Ishikawa (cell line): ENCODE data around the gene ZNF440.
A peak's percentile ranks its signal among the peaks of the same experiment; 100 is the strongest.

Experiments used
- CEBPB ChIP-seq: IDR thresholded peaks from 2 replicates; pipeline ENCODE4 v1.6.1; 2012
- CREB1 ChIP-seq: IDR thresholded peaks from 2 replicates; pipeline ENCODE4 v1.6.1; 2012; ENCODE audit warnings: low read depth
- EGR1 ChIP-seq: IDR thresholded peaks from 2 replicates; pipeline ENCODE4 v1.6.1; 2012
- EP300 ChIP-seq: IDR thresholded peaks from 2 replicates; pipeline ENCODE4 v1.6.1; 2012; ENCODE audit warnings: borderline replicate concordance
- FOXM1 ChIP-seq: IDR thresholded peaks from 2 replicates; pipeline ENCODE4 v1.6.1; 2012; ENCODE audit warnings: low read depth, borderline replicate concordance
- MAX ChIP-seq: IDR thresholded peaks from 2 replicates; pipeline ENCODE4 v1.6.1; 2012
- NFIC ChIP-seq: IDR thresholded peaks from 2 replicates; pipeline ENCODE4 v1.6.1; 2012
- RAD21 ChIP-seq: IDR thresholded peaks from 2 replicates; pipeline ENCODE4 v1.6.1; 2012; ENCODE audit warnings: low read depth
- TAF1 ChIP-seq: IDR thresholded peaks from 2 replicates; pipeline ENCODE4 v1.6.1; 2012; ENCODE audit warnings: low read depth, mild to moderate bottlenecking
- TCF12 ChIP-seq: IDR thresholded peaks from 2 replicates; pipeline ENCODE4 v1.6.1; 2012; ENCODE audit warnings: low read depth
- TEAD4 ChIP-seq: IDR thresholded peaks from 2 replicates; pipeline ENCODE4 v1.6.1; 2012
- YY1 ChIP-seq: IDR thresholded peaks from 2 replicates; pipeline ENCODE4 v1.6.1; 2012; ENCODE audit warnings: low read depth
- ZBTB7A ChIP-seq: IDR thresholded peaks from 2 replicates; pipeline ENCODE4 v1.6.1; 2012; ENCODE audit warnings: low read depth
- TF ChIP-seq, protein P1 (sequence below): IDR thresholded peaks from 2 replicates; pipeline ENCODE4 v1.6.1; 2012
- TF ChIP-seq, protein P2 (sequence below): IDR thresholded peaks from 2 replicates; pipeline ENCODE4 v1.6.1; 2012; ENCODE audit warnings: low read depth, mild to moderate bottlenecking

The ZNF440 gene

GRCh38 chr19:11806354-11807098, 7.5 kb upstream of the ZNF440 start:
- TF ChIP-seq TEAD4, result no peak
- no peak for TF ChIP-seq EP300
- TF ChIP-seq RAD21, result no peak
- TF ChIP-seq ZBTB7A, result no peak
- TF ChIP-seq CREB1, result no peak
- no peak for TF ChIP-seq TAF1
- TF ChIP-seq, protein P1, sequence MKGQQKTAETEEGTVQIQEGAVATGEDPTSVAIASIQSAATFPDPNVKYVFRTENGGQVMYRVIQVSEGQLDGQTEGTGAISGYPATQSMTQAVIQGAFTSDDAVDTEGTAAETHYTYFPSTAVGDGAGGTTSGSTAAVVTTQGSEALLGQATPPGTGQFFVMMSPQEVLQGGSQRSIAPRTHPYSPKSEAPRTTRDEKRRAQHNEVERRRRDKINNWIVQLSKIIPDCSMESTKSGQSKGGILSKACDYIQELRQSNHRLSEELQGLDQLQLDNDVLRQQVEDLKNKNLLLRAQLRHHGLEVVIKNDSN, result no peak
- TF ChIP-seq TCF12, result no peak
- TF ChIP-seq EGR1, result no peak
- TF ChIP-seq YY1, result no peak

GRCh38 chr19:11807099-11807380, 7.0 kb upstream of the ZNF440 start:
- TF ChIP-seq CEBPB (no peak), NFIC (no peak), ZBTB7A (no peak), EGR1 (no peak), TAF1 (no peak), YY1 (no peak), TCF12 (no peak), TEAD4 (no peak), FOXM1 (no peak), EP300 (no peak), CREB1 (no peak)
- TF ChIP-seq, protein P2, sequence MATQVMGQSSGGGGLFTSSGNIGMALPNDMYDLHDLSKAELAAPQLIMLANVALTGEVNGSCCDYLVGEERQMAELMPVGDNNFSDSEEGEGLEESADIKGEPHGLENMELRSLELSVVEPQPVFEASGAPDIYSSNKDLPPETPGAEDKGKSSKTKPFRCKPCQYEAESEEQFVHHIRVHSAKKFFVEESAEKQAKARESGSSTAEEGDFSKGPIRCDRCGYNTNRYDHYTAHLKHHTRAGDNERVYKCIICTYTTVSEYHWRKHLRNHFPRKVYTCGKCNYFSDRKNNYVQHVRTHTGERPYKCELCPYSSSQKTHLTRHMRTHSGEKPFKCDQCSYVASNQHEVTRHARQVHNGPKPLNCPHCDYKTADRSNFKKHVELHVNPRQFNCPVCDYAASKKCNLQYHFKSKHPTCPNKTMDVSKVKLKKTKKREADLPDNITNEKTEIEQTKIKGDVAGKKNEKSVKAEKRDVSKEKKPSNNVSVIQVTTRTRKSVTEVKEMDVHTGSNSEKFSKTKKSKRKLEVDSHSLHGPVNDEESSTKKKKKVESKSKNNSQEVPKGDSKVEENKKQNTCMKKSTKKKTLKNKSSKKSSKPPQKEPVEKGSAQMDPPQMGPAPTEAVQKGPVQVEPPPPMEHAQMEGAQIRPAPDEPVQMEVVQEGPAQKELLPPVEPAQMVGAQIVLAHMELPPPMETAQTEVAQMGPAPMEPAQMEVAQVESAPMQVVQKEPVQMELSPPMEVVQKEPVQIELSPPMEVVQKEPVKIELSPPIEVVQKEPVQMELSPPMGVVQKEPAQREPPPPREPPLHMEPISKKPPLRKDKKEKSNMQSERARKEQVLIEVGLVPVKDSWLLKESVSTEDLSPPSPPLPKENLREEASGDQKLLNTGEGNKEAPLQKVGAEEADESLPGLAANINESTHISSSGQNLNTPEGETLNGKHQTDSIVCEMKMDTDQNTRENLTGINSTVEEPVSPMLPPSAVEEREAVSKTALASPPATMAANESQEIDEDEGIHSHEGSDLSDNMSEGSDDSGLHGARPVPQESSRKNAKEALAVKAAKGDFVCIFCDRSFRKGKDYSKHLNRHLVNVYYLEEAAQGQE, result no peak

DNA sequence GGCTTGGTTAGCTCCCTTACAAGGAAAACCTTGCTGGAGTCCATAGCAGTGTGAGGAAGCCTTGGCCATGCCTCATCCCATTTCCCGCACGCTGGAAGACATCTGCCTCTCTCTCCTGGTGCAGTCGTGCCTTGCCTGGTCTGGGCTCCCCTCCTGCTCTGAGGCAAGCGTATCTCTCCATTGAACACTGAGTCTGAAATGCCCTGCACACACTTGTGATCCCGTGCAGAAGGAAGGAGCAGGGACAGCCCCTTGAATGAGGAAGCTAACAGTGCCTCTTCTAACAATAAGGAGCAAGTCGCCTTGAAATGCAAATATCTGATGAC, 407 bp upstream of the ZNF440 start:
- no peak for TF ChIP-seq TAF1

DNA sequence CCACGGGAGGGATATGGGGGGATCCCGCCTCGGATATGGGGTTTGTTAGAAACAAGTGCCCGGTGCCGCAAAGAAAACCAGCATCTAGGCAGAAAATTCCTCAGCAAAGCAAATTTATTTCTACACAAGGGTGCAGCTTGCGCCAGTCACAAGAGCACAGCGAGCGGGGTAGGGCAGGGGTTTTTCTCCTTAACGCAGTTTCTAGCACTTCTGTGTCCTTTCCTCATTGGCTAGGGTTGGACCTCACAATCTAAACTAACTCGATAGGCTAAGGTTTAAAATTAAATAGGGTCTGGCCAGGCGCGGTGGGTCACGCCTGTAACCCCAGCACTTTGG, 595 bp downstream of the ZNF440 start:
- TF ChIP-seq EGR1 (no peak), ZBTB7A (0 out of 2 replicates have a peak, but pooled peaks have one; percentile 3)

DNA sequence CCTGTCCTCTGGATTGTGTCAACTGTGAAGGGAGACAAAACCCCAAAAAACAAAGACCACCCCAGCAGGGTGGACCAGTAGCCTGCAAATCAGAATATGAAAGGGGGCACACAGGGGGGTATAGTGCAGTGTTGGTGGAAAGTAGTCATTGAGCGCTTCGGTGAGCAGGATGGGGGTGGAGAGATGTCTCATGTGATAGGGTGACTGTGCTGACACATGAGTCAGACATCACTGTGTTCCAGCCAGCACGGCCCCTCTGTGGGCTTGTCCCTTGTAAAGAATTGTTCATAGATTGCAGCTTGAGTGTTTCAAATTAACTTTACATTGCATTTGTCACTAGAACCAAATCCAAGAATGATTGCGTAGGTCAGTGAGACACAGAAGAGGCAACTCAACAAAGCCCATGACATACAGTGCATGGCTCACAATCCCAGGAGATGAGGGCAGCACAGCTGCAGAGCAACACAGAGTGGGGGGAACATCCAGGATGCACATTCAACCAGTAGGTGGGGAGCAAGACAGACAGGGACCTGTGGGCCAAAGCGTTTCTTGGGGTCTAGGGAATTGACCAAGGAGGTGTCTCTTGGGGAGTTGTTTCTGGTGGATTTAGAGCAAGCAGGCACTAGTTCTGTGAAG, 7.5 kb downstream of the ZNF440 start:
- TF ChIP-seq FOXM1 (no peak), EGR1 (no peak), ZBTB7A (no peak), CEBPB (no peak), NFIC (no peak), YY1 (no peak), MAX (no peak), TCF12 (no peak), CREB1 (no peak), TEAD4 (no peak), RAD21 (no peak)
- TF ChIP-seq, protein P2, result no peak

GRCh38 chr19:11832253-11832912, 18.3 kb downstream of the ZNF440 start:
- no peak for TF ChIP-seq MAX
- no peak for TF ChIP-seq EP300
- TF ChIP-seq, protein P2, result no peak
- TF ChIP-seq CEBPB, result no peak
- no peak for TF ChIP-seq EGR1
- no peak for TF ChIP-seq TEAD4
- TF ChIP-seq ZBTB7A, result no peak
